22Rv1 (cell line): ENCODE measurements around the gene GATA2.

Source experiments
- CTCF ChIP-seq: fragments of 450-650 bp; IDR thresholded peaks from 2 replicates; pipeline ENCODE4 v1.5.1; 2017; ENCODE audit warnings: mild to moderate bottlenecking
- ZFX ChIP-seq: fragments of 450-650 bp; IDR thresholded peaks from 2 replicates; pipeline ENCODE4 v1.6.1; 2017; ENCODE audit warnings: antibody characterized with exemption, borderline replicate concordance

- TF ChIP-seq CTCF (no peak), ZFX (no peak)
Measured at GRCh38 chr3:128505771-128506170, 12.8 kb upstream of the GATA2 start.
